GM18861 (cell line): ENCODE results near the gene PCDHA6.
"Not testable (repeated sequence)": the region's sequence is repeated elsewhere in the genome, so short reads cannot be mapped to it uniquely, and the experiment has no call there.

Source experiments
- ATAC-seq: cut with Tn5 transposase; IDR thresholded peaks from one replicate; pipeline ENCODE4 v1.9.1; 2021; ENCODE audit not compliant: unreplicated experiment

Gene PCDHA6, protein sequence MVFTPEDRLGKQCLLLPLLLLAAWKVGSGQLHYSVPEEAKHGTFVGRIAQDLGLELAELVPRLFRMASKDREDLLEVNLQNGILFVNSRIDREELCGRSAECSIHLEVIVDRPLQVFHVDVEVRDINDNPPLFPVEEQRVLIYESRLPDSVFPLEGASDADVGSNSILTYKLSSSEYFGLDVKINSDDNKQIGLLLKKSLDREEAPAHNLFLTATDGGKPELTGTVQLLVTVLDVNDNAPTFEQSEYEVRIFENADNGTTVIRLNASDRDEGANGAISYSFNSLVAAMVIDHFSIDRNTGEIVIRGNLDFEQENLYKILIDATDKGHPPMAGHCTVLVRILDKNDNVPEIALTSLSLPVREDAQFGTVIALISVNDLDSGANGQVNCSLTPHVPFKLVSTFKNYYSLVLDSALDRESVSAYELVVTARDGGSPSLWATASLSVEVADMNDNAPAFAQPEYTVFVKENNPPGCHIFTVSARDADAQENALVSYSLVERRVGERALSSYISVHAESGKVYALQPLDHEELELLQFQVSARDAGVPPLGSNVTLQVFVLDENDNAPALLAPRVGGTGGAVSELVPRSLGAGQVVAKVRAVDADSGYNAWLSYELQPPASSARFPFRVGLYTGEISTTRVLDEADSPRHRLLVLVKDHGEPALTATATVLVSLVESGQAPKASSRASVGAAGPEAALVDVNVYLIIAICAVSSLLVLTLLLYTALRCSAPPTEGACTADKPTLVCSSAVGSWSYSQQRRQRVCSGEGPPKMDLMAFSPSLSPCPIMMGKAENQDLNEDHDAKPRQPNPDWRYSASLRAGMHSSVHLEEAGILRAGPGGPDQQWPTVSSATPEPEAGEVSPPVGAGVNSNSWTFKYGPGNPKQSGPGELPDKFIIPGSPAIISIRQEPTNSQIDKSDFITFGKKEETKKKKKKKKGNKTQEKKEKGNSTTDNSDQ

DNA sequence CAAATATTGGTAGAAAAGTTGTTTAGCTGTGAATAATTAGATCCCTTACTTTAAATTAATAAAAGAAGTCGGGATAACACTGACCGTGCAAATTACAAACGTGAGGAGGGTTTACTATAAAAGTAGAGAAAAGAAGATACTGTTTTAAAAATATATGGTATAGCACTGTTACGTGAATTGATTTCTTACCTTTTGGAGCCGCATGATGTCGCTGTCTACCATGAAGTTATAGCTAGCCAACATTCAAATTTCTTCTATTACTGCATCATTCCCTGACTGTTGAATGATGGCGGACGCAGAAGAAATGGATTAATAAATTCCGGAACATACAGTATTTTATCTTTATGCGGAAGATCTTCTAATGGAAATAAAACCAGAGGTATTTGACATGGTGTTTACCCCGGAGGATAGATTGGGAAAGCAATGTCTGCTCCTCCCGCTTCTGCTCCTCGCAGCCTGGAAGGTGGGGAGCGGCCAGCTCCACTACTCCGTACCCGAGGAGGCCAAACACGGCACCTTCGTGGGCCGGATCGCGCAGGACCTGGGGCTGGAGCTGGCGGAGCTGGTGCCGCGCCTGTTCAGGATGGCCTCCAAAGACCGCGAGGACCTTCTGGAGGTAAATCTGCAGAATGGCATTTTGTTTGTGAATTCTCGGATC, at the start of gene PCDHA6:
TSS of gene PCDHA6 (plus strand) at position 257 of the 658 bp plus-strand sequence. CDS start at position 389, 132 bp downstream.
- ATAC-seq = no peak

DNA sequence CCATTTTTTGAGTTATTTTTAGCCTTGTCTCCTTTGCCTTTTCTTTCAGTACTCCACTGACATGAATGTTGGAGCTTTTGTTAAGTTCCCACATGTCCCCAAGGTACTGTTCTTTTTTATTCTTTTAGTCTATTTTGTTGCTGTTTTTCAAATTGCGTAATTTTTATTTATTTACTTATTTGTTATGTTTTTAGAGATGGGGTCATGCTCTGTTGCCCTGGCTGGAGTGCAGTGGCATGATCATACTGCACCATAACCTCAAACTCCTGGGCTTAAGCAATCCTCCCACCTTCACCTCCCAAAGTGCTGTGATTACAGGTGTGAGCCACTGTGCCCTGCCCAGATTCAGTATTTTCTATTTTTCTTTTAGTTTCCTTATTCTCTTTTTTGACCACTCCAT, 47.2 kb upstream of the PCDHA6 start:
- no peak for ATAC-seq

- ATAC-seq = no peak
Measured at GRCh38 chr5:140785905-140786686, 41.7 kb upstream of the PCDHA6 start, which contains the start of gene PCDHA1. TSS of gene PCDHA1 (plus strand) at chr5:140786140.

GRCh38 chr5:140787422-140787821, 40.3 kb upstream of the PCDHA6 start:
- ATAC-seq = not testable (repeated sequence)

GRCh38 chr5:140787849-140788504, 39.8 kb upstream of the PCDHA6 start:
- ATAC-seq = not testable (repeated sequence)

GRCh38 chr5:140791089-140791488, 36.7 kb upstream of the PCDHA6 start:
- no peak for ATAC-seq

DNA sequence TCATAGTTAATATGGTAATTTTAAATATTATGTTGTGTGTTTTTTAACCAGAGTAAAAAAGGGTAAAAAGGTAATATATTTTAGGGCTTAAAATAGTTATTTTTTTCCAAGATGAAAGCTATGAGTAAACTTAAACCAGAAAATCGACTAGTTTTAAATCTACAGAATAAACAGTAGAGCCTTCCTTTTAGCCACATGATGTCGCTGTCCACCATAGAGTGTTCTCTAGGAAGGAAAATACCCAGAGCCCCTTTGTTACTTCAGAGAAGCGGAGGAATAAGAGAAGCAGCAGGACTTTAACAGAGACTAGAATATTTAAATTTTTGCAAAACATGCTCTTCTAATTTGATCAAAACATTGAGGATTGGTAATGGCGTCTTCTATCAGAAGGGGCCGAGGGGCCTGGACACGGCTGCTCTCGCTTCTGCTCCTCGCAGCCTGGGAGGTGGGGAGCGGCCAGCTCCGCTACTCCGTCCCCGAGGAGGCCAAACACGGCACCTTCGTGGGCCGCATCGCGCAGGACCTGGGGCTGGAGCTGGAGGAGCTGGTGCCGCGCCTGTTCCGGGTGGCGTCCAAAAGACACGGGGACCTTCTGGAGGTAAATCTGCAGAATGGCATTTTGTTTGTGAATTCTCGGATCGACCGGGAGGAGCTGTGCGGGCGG, 33.0 kb upstream of the PCDHA6 start, which contains the start of gene PCDHA2:
TSS of gene PCDHA2 (plus strand) at position 258 of the 664 bp plus-strand sequence.
- no peak for ATAC-seq

DNA sequence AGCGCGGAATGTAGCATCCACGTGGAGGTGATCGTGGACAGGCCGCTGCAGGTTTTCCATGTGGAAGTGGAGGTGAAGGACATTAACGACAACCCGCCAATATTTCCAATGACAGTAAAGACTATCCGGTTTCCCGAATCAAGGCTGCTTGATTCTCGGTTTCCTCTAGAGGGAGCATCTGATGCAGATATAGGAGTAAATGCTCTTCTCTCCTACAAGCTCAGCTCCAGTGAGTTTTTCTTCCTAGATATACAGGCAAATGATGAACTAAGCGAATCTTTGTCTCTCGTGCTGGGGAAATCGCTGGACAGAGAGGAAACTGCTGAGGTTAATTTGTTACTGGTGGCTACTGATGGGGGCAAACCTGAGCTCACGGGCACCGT, 32.5 kb upstream of the PCDHA6 start:
- no peak for ATAC-seq

DNA sequence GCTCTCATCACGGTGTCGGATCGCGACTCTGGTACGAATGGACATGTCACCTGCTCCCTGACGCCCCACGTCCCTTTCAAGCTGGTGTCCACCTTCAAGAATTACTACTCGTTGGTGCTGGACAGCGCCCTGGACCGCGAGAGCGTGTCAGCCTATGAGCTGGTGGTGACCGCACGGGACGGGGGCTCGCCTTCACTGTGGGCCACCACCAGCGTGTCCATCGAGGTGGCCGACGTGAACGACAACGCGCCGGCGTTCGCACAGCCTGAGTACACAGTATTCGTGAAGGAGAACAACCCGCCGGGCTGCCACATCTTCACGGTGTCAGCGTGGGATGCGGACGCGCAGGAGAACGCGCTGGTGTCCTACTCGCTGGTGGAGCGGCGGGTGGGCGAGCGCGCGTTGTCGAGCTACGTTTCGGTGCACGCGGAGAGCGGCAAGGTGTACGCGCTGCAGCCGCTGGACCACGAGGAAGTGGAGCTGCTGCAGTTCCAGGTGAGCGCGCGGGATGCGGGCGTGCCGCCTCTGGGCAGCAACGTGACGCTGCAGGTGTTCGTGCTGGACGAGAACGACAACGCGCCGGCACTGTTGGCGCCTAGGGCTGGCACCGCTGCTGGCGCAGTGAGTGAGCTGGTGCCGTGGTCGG, 31.6 kb upstream of the PCDHA6 start:
- not testable (repeated sequence) for ATAC-seq

GRCh38 chr5:140796718-140797095, 31.1 kb upstream of the PCDHA6 start:
- ATAC-seq = no peak

DNA sequence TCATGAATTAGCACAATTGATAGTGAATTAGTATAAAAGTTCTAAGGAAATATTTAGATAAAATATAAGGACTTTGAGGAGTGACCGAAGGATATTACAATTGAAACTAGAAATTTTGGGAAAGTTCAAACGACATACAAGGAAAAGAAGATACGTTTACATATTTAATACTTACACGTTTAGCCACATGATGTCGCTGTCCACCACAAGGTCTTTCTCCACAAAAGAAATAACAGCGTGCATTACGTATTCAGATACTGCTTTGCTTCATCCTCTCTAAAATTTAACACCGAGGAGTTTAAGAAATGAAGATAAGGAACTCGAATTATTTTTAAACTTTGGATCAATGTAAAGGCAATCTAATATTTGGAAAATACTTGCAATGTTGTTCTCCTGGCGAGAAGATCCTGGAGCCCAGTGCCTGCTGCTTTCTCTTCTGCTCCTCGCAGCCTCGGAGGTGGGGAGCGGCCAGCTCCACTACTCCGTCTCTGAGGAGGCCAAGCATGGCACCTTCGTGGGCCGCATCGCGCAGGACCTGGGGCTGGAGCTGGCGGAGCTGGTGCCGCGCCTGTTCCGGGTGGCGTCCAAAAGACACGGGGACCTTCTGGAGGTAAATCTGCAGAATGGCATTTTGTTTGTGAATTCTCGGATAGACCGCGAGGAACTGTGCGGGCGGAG, 26.8 kb upstream of the PCDHA6 start, which contains the start of gene PCDHA3:
TSS of gene PCDHA3 (plus strand) at position 242 of the 678 bp plus-strand sequence.
- ATAC-seq = no peak

- no peak for ATAC-seq
Measured at GRCh38 chr5:140801494-140801841, 26.3 kb upstream of the PCDHA6 start.

DNA sequence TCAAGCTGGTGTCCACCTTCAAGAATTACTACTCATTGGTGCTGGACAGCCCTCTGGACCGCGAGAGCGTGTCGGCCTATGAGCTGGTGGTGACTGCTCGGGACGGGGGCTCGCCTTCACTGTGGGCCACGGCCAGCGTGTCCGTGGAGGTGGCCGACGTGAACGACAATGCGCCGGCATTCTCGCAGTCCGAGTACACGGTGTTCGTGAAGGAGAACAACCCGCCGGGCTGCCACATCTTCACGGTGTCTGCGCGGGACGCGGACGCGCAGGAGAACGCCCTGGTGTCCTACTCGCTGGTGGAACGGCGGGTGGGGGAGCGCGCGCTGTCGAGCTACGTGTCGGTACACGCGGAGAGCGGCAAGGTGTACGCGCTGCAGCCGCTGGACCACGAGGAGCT, 25.4 kb upstream of the PCDHA6 start:
- not testable (repeated sequence) for ATAC-seq

- ATAC-seq = no peak
Measured at GRCh38 chr5:140802781-140803271, 24.9 kb upstream of the PCDHA6 start.

- no peak for ATAC-seq
Measured at GRCh38 chr5:140806834-140807775, 20.7 kb upstream of the PCDHA6 start, which contains the start of gene PCDHA4. TSS of gene PCDHA4 (plus strand) at chr5:140807068.

- ATAC-seq = not testable (repeated sequence)
Measured at GRCh38 chr5:140808241-140808888, 19.4 kb upstream of the PCDHA6 start.
